Measurements from ENCODE around the gene LCN15. TPM values are rescaled to one million over a fixed set of nuclear protein-coding genes. Genes with fewer than 3 reads are reported as not detected.

Gene LCN15
- total and polyA plus RNA-seq, 10 of the 15 experiments (the other 5 are each of a cell fraction or from before 2014, with no cell fraction given) = 0.37 to 0.50 TPM; not detected in 8

- H3K4me1 ChIP-seq (ENCODE audit: control insufficient read depth, insufficient read depth, low read length) = peaks cover 7% of the 10 kb centered on the region
- peaks cover 0 to 7% of the 10 kb centered on the region in 2 experiments; a peak in 2 of 4 replicates for H3K36me3 ChIP-seq (ENCODE audit: control insufficient read depth in 2 of 2, insufficient read depth in 2 of 2, low read length in 1 of 2)
- 2% methylated on average over 60 of the region's 96 CpGs for WGBS (ENCODE audit: insufficient coverage, insufficient replicate concordance, low lambda C conversion rate, missing lambda C conversion rate)
- H3K4me2 ChIP-seq (ENCODE audit: control insufficient read depth, insufficient read depth) = peak within 1 kb of the TSS; percentile 76
- in situ Hi-C loops (cut with MboI) (no loop called here), intact Hi-C loops (cut with micrococcal nuclease; ENCODE audit: unreplicated experiment) (loop anchor here (10.0 kb wide), 1 partner anchor 77 kb away; the partner anchor contains the start of gene TRAF2)
- ATAC-seq (peak; percentile 87), FAIRE-seq (peak; percentile 61), DNase-seq (ENCODE audit: low read depth, low spot score) (no peak)
- H4K20me1 ChIP-seq (ENCODE audit: control insufficient read depth, insufficient read depth) = no peaks in the 10 kb centered on the region
- peak within 1 kb of the TSS; percentile 90 for H3K4me3 ChIP-seq
- ChIA-PET POLR2A (interaction anchor here (0.5 to 1.2 kb wide), 7 partner anchors 8 to 324 kb away, joined by 3 to 7 read pairs (median 4); no protein-coding TSS in a partner anchor), SMC1A (ENCODE audit: uncharacterized antibody, unreplicated experiment) (no interaction called here), RAD21 (ENCODE audit: unreplicated experiment) (no interaction called here), CTCF (interaction anchor here (1.1 to 4.4 kb wide), 7 partner anchors 14 to 260 kb away, joined by 3 to 15 read pairs (median 5); partner anchors contain the start of gene TMEM141)
- no peaks in the 10 kb centered on the region for H3K9me3 ChIP-seq (replicated peaks; ENCODE audit: control insufficient read depth, insufficient read depth, low read length)
- TSS peak; percentile 82 for BruUV-seq (replicated peaks)
- peak within 1 kb of the TSS; percentile 93 for H3K9ac ChIP-seq (ENCODE audit: control insufficient read depth, insufficient read depth, low read length)
- H3K27me3 ChIP-seq (replicated peaks in 1 of 2; ENCODE audit: control insufficient read depth in 2 of 2, insufficient read depth in 2 of 2, low read length in 1 of 2) = no peaks in the 10 kb centered on the region
- peak within 1 kb of the TSS; percentile 91 for H2AFZ ChIP-seq (ENCODE audit: control insufficient read depth, low read depth, low read length)
- peaks cover 37% of the 10 kb centered on the region for H3K79me2 ChIP-seq (ENCODE audit: control insufficient read depth, insufficient read depth, low read length)
- H3K27ac ChIP-seq (ENCODE audit: control insufficient read depth, insufficient read depth) = peak within 1 kb of the TSS; percentile 80
- TF ChIP-seq NKRF (conservative IDR thresholded peaks at IDR 0.05) (no peak; the same call in 1 of the 2 replicates), POLR2A (IDR thresholded peaks at IDR 0.05; ENCODE audit: low read depth, low read length) (peak; percentile 78), JUNB (IDR thresholded peaks at IDR 0.05) (no peak), ZNF592 (IDR thresholded peaks at IDR 0.05) (no peak), E4F1 (IDR thresholded peaks at IDR 0.05; ENCODE audit: borderline replicate concordance, partially characterized antibody) (no peak), SREBF2 (IDR thresholded peaks at IDR 0.05; ENCODE audit: low read length) (no peak), IRF3 (IDR thresholded peaks at IDR 0.05) (peak; percentile 48; the same call in 1 of the 2 replicates), NR2C1 (IDR thresholded peaks at IDR 0.05) (peak; percentile 51; the same call in 1 of the 2 replicates), TBL1XR1 (IDR thresholded peaks at IDR 0.05; ENCODE audit: low read depth, low read length) (no peak), SP1 (IDR thresholded peaks at IDR 0.05; ENCODE audit: low read depth, low read length) (peak; percentile 33), SMAD5 (IDR thresholded peaks at IDR 0.05; ENCODE audit: low read depth) (peak; percentile 53; the same call in 1 of the 2 replicates), SIX5 (IDR thresholded peaks at IDR 0.05; ENCODE audit: low read depth, low read length, severe bottlenecking) (peak; percentile 26), GATAD2B (conservative IDR thresholded peaks at IDR 0.05; ENCODE audit: low read depth) (peak; percentile 64), POLR2AphosphoS5 (IDR thresholded peaks at IDR 0.05; ENCODE audit: low read length) (peak; percentile 61; the same call in 1 of the 2 replicates)
Measured at GRCh38 chr9:136807281-136808074, 43.2 kb upstream of the LCN15 start, which contains the start of gene RABL6. RABL6 (plus strand) TSS chr9:136807948; CDS start chr9:136808197, 249 bp downstream.
